HG03571 (cell line): ENCODE measurements around the gene PLCH1.

Experiments
- ATAC-seq: cut with Tn5 transposase; IDR thresholded peaks from one replicate; pipeline ENCODE4 v1.9.1; 2021; ENCODE audit not compliant: unreplicated experiment

PLCH1 gene

GRCh38 chr3:155492841-155493240 lies 252.0 kb downstream of the PLCH1 start:
- ATAC-seq, result no peak

DNA sequence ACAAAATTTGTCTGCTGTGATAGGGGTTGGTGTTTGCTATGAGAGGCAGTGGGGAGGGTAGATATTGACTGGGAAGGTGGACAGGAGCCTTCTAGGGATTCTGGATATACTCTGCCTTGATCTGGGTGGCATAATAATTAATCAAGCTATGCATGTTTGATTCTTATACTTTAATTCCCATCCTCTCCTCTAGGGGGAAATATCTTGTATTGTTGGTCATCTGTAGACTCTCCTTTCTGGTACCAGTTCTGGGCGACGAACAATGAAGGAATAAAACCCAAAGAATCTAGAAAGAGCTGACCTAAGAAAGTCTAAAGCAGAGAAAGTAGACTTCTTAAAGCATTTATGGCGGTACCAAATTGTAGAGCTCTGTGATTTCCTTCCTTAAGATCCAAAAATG lies 253.2 kb downstream of the PLCH1 start:
- ATAC-seq, result no peak

- ATAC-seq, result no peak
Measured at GRCh38 chr3:155488671-155489070, 256.2 kb downstream of the PLCH1 start.

GRCh38 chr3:155485897-155486296 lies 259.0 kb downstream of the PLCH1 start:
- no peak for ATAC-seq

GRCh38 chr3:155481591-155481990 lies 263.3 kb downstream of the PLCH1 start:
- ATAC-seq, result no peak

- ATAC-seq, result no peak
Measured at GRCh38 chr3:155481089-155481488, 263.8 kb downstream of the PLCH1 start.

- no peak for ATAC-seq
Measured at GRCh38 chr3:155465664-155466063, 279.2 kb downstream of the PLCH1 start.

GRCh38 chr3:155462672-155463071 lies 282.2 kb downstream of the PLCH1 start:
- ATAC-seq, result no peak

GRCh38 chr3:155457591-155457990 lies 287.3 kb downstream of the PLCH1 start:
- no peak for ATAC-seq

- no peak for ATAC-seq
Measured at GRCh38 chr3:155455765-155456164, 289.1 kb downstream of the PLCH1 start.

GRCh38 chr3:155453512-155453911 lies 291.4 kb downstream of the PLCH1 start:
- no peak for ATAC-seq

DNA sequence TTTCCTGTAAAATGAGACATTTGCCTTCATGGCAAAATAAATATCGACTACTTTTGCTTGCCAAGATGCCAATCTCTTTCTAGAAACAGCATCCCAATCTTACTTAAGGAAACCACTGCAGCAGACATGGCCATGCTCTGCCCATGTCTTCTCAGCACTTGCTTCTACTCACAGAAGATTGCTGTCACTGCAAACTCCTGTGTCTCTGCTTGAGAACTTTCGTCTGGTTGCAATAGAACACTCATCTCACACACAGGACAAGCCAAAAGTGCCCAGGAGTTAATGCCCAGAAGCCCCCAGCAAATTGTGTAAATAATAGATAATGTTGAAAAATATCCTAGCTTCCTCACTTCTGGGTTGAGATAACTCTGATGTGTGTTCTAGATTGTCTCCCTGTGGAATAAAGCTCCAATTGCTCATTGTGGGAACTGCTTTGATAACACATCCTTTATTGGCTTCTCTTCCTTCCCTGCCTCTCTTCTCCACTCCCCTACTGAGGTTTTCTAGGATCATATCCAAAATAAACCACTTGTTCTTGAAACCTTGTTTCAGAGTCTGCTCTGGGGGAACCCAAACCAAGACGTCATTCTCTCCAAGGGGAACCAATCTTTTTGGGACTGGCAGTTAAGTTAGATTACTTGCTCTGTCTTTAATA lies 295.1 kb downstream of the PLCH1 start:
- no peak for ATAC-seq

GRCh38 chr3:155448531-155448930 lies 296.3 kb downstream of the PLCH1 start:
- no peak for ATAC-seq

DNA sequence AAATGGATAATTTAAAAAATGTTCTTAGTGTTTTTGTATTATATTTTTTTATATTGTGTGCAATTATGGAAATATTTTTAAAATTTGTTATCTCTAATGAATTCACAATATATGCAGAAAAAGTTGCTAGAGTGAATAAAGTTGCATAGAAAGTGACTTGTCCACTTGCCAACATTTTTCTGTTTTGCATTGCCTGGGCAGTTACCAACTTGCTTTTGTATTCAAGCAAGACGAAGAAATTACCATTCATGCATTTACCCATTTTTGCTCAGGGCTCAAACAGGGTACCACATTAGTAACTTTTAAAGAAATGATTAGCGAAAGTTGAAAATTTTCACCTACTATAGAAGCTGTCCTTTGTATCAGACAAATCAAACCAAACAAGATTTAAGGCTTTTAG lies 298.5 kb downstream of the PLCH1 start:
- no peak for ATAC-seq

GRCh38 chr3:155444771-155445170 lies 300.1 kb downstream of the PLCH1 start:
- no peak for ATAC-seq

- ATAC-seq, result no peak
Measured at GRCh38 chr3:155443815-155444214, 301.1 kb downstream of the PLCH1 start.

DNA sequence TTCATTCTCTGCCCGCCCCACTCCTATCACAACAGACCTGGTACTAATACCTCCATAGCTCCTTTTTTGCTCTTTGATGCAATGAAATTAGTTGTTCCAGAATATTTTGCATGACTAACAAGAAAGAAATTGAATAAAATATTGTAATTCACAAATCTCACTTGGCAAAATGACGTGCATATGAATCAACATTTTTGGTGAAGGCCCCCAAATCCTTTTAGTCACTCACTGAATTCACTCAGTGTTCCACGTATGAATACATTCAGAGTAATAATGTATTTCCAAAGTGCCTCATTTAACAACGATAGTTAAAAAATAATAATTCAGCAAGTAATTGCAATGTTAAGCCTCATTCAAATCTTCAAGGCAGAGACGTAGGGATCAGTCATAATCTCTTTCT lies 302.8 kb downstream of the PLCH1 start:
- ATAC-seq, result no peak

GRCh38 chr3:155441506-155441905 lies 303.4 kb downstream of the PLCH1 start:
- no peak for ATAC-seq

- ATAC-seq, result no peak
Measured at GRCh38 chr3:155441026-155441425, 303.8 kb downstream of the PLCH1 start.

DNA sequence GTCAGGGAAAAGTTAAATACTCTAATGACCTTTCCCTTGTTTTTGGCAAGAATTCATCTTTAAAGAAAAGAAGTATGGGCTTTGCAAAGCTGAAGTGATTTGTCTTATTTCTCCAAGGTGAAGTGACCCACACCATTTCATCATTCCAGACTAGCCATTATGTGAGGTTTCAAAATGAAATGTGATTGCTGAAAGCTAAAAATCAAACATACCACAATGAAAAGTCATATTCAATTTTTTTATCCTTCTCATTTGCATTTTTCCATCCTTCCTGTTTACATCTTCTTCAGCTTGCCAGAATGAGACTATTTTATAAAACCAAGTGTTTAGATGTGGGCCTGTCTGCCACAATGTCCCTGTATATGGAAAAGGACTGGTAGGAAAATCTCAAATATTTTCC lies 309.1 kb downstream of the PLCH1 start:
- no peak for ATAC-seq

- peak; percentile 58 for ATAC-seq
Measured at GRCh38 chr3:155431856-155432570, 312.9 kb downstream of the PLCH1 start.

DNA sequence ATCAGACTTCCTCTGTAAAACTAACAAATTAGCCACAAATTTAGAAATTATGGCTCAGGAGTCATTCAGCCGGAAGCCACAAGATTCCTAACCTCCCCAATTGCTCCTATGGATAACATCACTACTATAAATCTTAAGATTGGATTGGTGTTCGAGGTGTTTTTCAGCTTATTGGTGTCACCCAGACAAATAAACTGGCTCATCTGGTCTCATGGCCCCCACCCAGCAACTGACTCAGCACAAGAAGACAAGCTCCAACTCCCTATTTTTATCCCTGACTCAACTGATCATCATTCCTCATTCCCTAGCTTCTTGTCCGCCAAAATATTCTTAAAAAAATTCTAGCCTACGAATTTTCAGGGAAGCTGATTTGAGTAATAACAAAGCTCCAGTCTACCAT lies 316.3 kb downstream of the PLCH1 start:
- no peak for ATAC-seq
